Measurements from ENCODE around the gene SORBS1. TPM values are rescaled to one million over a fixed set of nuclear protein-coding genes. Genes with fewer than 3 reads are reported as not detected.

The SORBS1 gene
- total and polyA plus RNA-seq, 9 of the 15 experiments (the other 6 are each of a cell fraction or from before 2014, with no cell fraction given), result 2.0 to 13.3 (median 6.5) TPM

- TF ChIP-seq BRF2 (IDR thresholded peaks at IDR 0.05; ENCODE audit: borderline replicate concordance, insufficient read depth, insufficient read length) (no peak), ZEB2 (IDR thresholded peaks at IDR 0.05) (no peak), RERE (CRISPR knock-in tag; IDR thresholded peaks at IDR 0.05; ENCODE audit: borderline replicate concordance) (no peak), BMI1 (IDR thresholded peaks at IDR 0.05; ENCODE audit: low read length) (no peak), MTF1 (CRISPR knock-in tag; IDR thresholded peaks at IDR 0.05; ENCODE audit: borderline replicate concordance) (no peak), LEF1 (IDR thresholded peaks at IDR 0.05) (no peak), SAP30 (IDR thresholded peaks at IDR 0.05; ENCODE audit: borderline replicate concordance, insufficient read depth, low read depth, low read length, poor library complexity, severe bottlenecking) (no peak), GTF2A2 (tag; IDR thresholded peaks at IDR 0.05) (no peak), CSDE1 (IDR thresholded peaks at IDR 0.05) (no peak), HNRNPLL (IDR thresholded peaks at IDR 0.05; ENCODE audit: low read depth, low read length, poor library complexity, severe bottlenecking) (no peak), HCFC1 (IDR thresholded peaks at IDR 0.05; ENCODE audit: low read depth, low read length) (no peak)
- TF ChIP-seq, protein P1, sequence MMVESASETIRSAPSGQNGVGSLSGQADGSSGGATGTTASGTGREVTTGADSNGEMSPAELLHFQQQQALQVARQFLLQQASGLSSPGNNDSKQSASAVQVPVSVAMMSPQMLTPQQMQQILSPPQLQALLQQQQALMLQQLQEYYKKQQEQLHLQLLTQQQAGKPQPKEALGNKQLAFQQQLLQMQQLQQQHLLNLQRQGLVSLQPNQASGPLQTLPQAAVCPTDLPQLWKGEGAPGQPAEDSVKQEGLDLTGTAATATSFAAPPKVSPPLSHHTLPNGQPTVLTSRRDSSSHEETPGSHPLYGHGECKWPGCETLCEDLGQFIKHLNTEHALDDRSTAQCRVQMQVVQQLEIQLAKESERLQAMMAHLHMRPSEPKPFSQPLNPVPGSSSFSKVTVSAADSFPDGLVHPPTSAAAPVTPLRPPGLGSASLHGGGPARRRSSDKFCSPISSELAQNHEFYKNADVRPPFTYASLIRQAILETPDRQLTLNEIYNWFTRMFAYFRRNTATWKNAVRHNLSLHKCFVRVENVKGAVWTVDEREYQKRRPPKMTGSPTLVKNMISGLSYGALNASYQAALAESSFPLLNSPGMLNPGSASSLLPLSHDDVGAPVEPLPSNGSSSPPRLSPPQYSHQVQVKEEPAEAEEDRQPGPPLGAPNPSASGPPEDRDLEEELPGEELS (CRISPR knock-in tag; IDR thresholded peaks at IDR 0.05; ENCODE audit: borderline replicate concordance), result no peak
These were observed 44.0 kb upstream of the SORBS1 start (continued) for GRCh38 chr10:95605163-95605562.
